Astrocyte (in vitro differentiated cells and primary cell): ENCODE data around the gene PCYOX1L. TPM values are rescaled to one million over a fixed set of nuclear protein-coding genes. Genes with fewer than 3 reads are reported as not detected.

Experiments
- DNase-seq: peaks from one replicate; pipeline ENCODE4 v3.0.0-alpha.2; 2010; ENCODE audit warnings: low read depth
- FAIRE-seq: peaks from 2 replicates; lab custom pipeline; 2011; peaks lifted over from hg19 to GRCh38; lab: Jason Lieb, UNC
- H2AFZ ChIP-seq: 2 replicates; pipeline ENCODE4 v1.6.0; 2012; ENCODE audit warnings: low read depth, low read length, inconsistent platforms
- H3K27ac ChIP-seq: 2 replicates; pipeline ENCODE4 v1.5.1; 2011; ENCODE audit warnings: low read depth, low read length, inconsistent platforms
- H3K27me3 ChIP-seq: 2 replicates; pipeline ENCODE4 v1.6.0; 2011; ENCODE audit warnings: low read length, inconsistent platforms; ENCODE audit not compliant: insufficient read depth
- H3K36me3 ChIP-seq: 2 replicates; pipeline ENCODE4 v1.5.1; 2011; ENCODE audit warnings: low read length, inconsistent platforms; ENCODE audit not compliant: insufficient read depth
- H3K4me1 ChIP-seq: 2 replicates; pipeline ENCODE4 v1.5.1; 2011; ENCODE audit warnings: low read length, inconsistent platforms; ENCODE audit not compliant: insufficient read depth
- H3K4me2 ChIP-seq: 2 replicates; pipeline ENCODE4 v1.6.0; 2012; ENCODE audit warnings: low read length, inconsistent platforms
- H3K4me3 ChIP-seq: 2 replicates; pipeline ENCODE4 v1.5.1; 2011; ENCODE audit warnings: low read depth, mild to moderate bottlenecking, low read length, inconsistent platforms; ENCODE audit not compliant: insufficient read depth
- H3K79me2 ChIP-seq: 2 replicates; pipeline ENCODE4 v1.6.0; 2012; ENCODE audit warnings: mild to moderate bottlenecking, low read length, inconsistent platforms; ENCODE audit not compliant: insufficient read depth
- H3K9ac ChIP-seq: 2 replicates; pipeline ENCODE4 v1.6.0; 2012; ENCODE audit warnings: mild to moderate bottlenecking, low read length, inconsistent platforms
- H3K9me3 ChIP-seq: 2 replicates; pipeline ENCODE4 v1.5.1; 2012; ENCODE audit warnings: low read depth, mild to moderate bottlenecking, low read length, inconsistent platforms; ENCODE audit not compliant: insufficient read depth
- H4K20me1 ChIP-seq: 2 replicates; pipeline ENCODE4 v1.6.0; 2012; ENCODE audit warnings: low read length, inconsistent platforms; ENCODE audit not compliant: insufficient read depth
- H3K27ac Mint-ChIP-seq: one replicate; pipeline ENCODE4 v1.8.0; 2021; ENCODE audit warnings: mild to moderate bottlenecking, mixed read lengths; ENCODE audit not compliant: unreplicated experiment
- H3K27me3 Mint-ChIP-seq: one replicate; pipeline ENCODE4 v1.8.0; 2021; ENCODE audit warnings: low read depth, mixed read lengths; ENCODE audit not compliant: unreplicated experiment
- H3K36me3 Mint-ChIP-seq: one replicate; pipeline ENCODE4 v1.8.0; 2021; ENCODE audit warnings: low read depth, mixed read lengths; ENCODE audit not compliant: unreplicated experiment
- H3K4me1 Mint-ChIP-seq: one replicate; pipeline ENCODE4 v1.8.0; 2021; ENCODE audit warnings: low read depth, mixed read lengths; ENCODE audit not compliant: unreplicated experiment
- H3K4me3 Mint-ChIP-seq: one replicate; pipeline ENCODE4 v1.8.0; 2021; ENCODE audit warnings: mild to moderate bottlenecking, moderate library complexity, mixed read lengths; ENCODE audit not compliant: unreplicated experiment
- H3K9me3 Mint-ChIP-seq: one replicate; pipeline ENCODE4 v1.8.0; 2021; ENCODE audit warnings: mild to moderate bottlenecking, mixed read lengths; ENCODE audit not compliant: unreplicated experiment
- EZH2 ChIP-seq: IDR thresholded peaks from 2 replicates; pipeline ENCODE4 v1.6.1; 2012; ENCODE audit warnings: mild to moderate bottlenecking, low read length, inconsistent platforms; ENCODE audit not compliant: insufficient read depth
- total RNA-seq: library from RNA; stranded (reverse); gene quantifications from 2 replicates; pipeline ENCODE4 v1.2.1, GENCODE V29; 2021
- TF ChIP-seq, protein P1 (sequence below): IDR thresholded peaks from 2 replicates; pipeline ENCODE4 v1.5.1; 2011; ENCODE audit warnings: low read depth, mild to moderate bottlenecking, inconsistent platforms, low read length, moderate library complexity; ENCODE audit not compliant: insufficient read depth

PCYOX1L gene
- total RNA-seq, 1 donor from 2014 or later, result 16.6 TPM

DNA sequence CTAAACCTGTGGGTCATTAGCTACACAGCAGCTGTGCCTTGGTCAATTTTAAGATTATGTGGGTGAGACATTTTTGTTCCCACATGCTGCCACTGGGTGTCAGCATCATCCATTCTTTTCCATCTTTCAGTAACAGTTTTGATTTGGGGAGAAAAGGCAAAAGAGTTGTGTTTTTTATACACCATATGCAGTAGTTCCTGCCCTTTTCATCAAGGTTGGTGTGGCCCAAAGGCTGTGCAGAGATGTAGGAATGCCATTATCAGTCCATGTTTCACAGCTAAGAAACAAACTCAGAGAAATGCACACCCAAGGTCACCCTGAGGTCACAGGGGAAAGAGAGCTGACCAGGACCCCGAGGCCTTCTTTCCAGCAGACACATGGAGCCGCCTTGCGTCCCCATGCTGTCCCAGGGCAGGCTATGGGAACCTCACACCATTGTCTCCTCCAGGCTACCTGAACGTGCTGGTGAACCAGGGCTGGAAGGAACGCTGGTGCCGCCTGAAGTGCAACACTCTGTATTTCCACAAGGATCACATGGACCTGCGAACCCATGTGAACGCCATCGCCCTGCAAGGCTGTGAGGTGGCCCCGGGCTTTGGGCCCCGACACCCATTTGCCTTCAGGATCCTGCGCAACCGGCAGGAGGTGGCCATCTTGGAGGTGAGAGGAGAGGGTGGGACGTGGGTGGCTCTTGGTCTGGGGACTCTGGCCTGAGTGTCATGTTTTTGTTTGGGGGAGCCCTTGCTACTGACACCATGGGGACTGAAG lies 40.4 kb upstream of the PCYOX1L start:
- Histone ChIP-seq H3K9ac (no peak overlapping the region), H3K27ac (no peak overlapping the region), H4K20me1 (no peaks in the 10 kb centered on the region), H3K4me3 (no peak overlapping the region), H3K36me3 (no peaks in the 10 kb centered on the region), H3K27me3 (no peaks in the 10 kb centered on the region), H3K4me1 (peaks cover 10% of the 10 kb centered on the region), H2AFZ (peak overlapping the region; percentile 1), H3K9me3 (no peaks in the 10 kb centered on the region), H3K79me2 (no peaks in the 10 kb centered on the region), H3K4me2 (no peak overlapping the region)
- DNase-seq (no peak), FAIRE-seq (peak; percentile 99)
- no peaks in the 10 kb centered on the region for H3K36me3 Mint-ChIP-seq
- no peak overlapping the region for H3K27ac Mint-ChIP-seq
- no peak overlapping the region for H3K4me3 Mint-ChIP-seq
- H3K9me3 Mint-ChIP-seq, result no peaks in the 10 kb centered on the region
- H3K4me1 Mint-ChIP-seq, result peaks cover 12% of the 10 kb centered on the region
- H3K27me3 Mint-ChIP-seq, result peaks cover 4% of the 10 kb centered on the region
- TF ChIP-seq EZH2, result no peak
- TF ChIP-seq, protein P1, sequence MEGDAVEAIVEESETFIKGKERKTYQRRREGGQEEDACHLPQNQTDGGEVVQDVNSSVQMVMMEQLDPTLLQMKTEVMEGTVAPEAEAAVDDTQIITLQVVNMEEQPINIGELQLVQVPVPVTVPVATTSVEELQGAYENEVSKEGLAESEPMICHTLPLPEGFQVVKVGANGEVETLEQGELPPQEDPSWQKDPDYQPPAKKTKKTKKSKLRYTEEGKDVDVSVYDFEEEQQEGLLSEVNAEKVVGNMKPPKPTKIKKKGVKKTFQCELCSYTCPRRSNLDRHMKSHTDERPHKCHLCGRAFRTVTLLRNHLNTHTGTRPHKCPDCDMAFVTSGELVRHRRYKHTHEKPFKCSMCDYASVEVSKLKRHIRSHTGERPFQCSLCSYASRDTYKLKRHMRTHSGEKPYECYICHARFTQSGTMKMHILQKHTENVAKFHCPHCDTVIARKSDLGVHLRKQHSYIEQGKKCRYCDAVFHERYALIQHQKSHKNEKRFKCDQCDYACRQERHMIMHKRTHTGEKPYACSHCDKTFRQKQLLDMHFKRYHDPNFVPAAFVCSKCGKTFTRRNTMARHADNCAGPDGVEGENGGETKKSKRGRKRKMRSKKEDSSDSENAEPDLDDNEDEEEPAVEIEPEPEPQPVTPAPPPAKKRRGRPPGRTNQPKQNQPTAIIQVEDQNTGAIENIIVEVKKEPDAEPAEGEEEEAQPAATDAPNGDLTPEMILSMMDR, result peak; percentile 81

DNA sequence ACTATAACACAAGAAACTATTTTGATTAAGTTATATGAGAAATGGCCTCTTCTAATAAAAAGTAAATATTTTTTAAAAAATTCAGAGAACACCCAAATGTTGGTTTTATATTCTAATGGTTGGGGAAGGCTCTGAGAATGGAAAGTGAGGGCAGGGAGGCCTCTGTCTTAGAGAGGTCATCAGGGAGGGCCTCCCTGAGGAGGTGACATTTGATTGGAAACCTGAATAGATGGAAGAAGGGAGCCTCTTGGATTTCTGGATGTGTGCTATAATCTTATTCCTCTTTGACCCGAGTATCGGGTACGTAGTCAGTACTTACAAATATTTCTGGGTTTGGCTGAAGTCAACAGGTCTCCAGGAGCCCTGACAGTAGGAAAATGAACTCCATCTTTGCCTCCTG lies 38.7 kb upstream of the PCYOX1L start:
- Mint-ChIP-seq H3K27me3 (peaks cover 2% of the 10 kb centered on the region), H3K36me3 (peaks cover 2% of the 10 kb centered on the region), H3K4me3 (no peak overlapping the region), H3K4me1 (peaks cover 22% of the 10 kb centered on the region), H3K9me3 (no peaks in the 10 kb centered on the region), H3K27ac (peak overlapping the region; percentile 62)
- TF ChIP-seq EZH2, result no peak
- TF ChIP-seq, protein P1, result no peak
- Histone ChIP-seq H4K20me1 (no peaks in the 10 kb centered on the region), H3K9me3 (no peaks in the 10 kb centered on the region), H3K4me3 (no peak overlapping the region), H3K79me2 (no peaks in the 10 kb centered on the region), H3K4me1 (peaks cover 10% of the 10 kb centered on the region), H3K27ac (no peak overlapping the region), H3K4me2 (no peak overlapping the region), H2AFZ (no peak overlapping the region), H3K27me3 (no peaks in the 10 kb centered on the region), H3K9ac (no peak overlapping the region), H3K36me3 (no peaks in the 10 kb centered on the region)
- FAIRE-seq (no peak), DNase-seq (no peak)

DNA sequence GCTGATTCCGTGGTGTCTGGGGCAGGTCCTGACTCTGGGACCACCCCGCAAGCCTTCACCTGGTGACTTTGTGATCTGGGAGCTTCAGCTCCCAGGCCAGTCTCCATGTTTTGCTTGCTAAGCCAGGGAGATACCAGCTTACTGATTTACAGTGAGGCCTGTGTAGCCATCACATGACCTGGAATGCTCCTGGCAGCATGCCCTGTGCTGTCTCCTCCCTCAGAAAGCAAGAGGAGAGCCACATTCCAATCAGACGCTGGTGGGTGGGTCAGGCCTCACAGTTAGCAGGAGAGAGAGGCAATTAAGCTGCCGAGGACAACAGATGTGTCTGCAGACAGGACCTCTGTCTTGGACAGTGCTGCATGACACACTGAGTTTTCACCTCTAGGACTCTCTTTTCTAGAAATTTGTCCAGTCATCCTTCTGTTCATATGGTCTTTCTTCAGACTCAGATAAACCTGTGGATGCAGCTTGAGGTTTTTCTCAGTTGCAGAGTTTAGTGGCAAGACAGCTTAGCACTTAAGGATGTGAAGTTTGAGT lies 37.0 kb upstream of the PCYOX1L start:
- peak overlapping the region; percentile 34 for H3K4me2 ChIP-seq
- peak overlapping the region; percentile 95 for H3K27ac Mint-ChIP-seq
- H3K27ac ChIP-seq, result peak overlapping the region; percentile 47

More for the DNA sequence above, 37.0 kb upstream of the PCYOX1L start:
- Histone ChIP-seq H3K36me3 (no peaks in the 10 kb centered on the region), H3K4me3 (no peak overlapping the region), H3K9ac (peak overlapping the region; percentile 20), H2AFZ (peak overlapping the region; percentile 73), H3K27me3 (no peaks in the 10 kb centered on the region), H4K20me1 (no peaks in the 10 kb centered on the region), H3K9me3 (no peaks in the 10 kb centered on the region), H3K4me1 (peaks cover 10% of the 10 kb centered on the region), H3K79me2 (no peaks in the 10 kb centered on the region)
- DNase-seq (peak; percentile 91), FAIRE-seq (peak; percentile 62)
- Mint-ChIP-seq H3K4me3 (no peak overlapping the region), H3K36me3 (peaks cover 3% of the 10 kb centered on the region), H3K4me1 (peaks cover 36% of the 10 kb centered on the region), H3K9me3 (no peaks in the 10 kb centered on the region), H3K27me3 (no peaks in the 10 kb centered on the region)
- TF ChIP-seq EZH2, result no peak
- TF ChIP-seq, protein P1, result no peak
